Colonic mucosa (tissue), 4 donors: ENCODE results near the gene CD44. TPM values are rescaled to one million over a fixed set of nuclear protein-coding genes. Genes with fewer than 3 reads are reported as not detected.
"Not testable (repeated sequence)": the region's sequence is repeated elsewhere in the genome, so short reads cannot be mapped to it uniquely, and the experiment has no call there.

ENCODE experiments used
- DNase-seq: peaks from one replicate; pipeline ENCODE4 v3.0.0-alpha.2; 2020
- H3K27ac ChIP-seq: fragments of 200-600 bp; one replicate; pipeline ENCODE4 v1.8.0; 2021
- H3K27me3 ChIP-seq: fragments of 200-600 bp; one replicate; pipeline ENCODE4 v1.8.0; 2021
- H3K36me3 ChIP-seq: fragments of 200-600 bp; one replicate; pipeline ENCODE4 v1.8.0; 2021
- H3K4me1 ChIP-seq: fragments of 200-600 bp; one replicate; pipeline ENCODE4 v1.8.0; 2021; ENCODE audit warnings: mild to moderate bottlenecking
- H3K4me3 ChIP-seq: fragments of 200-600 bp; one replicate; pipeline ENCODE4 v1.8.0; 2021
- H3K9ac ChIP-seq, 2 donors: one replicate each; pipeline ENCODE4 v1.7.0; 2013; ENCODE audit warnings: control low read depth in 2 of 2, low read depth in 2 of 2, low read length in 2 of 2
- H3K9me3 ChIP-seq: fragments of 200-600 bp; one replicate; pipeline ENCODE4 v1.8.0; 2021
- intact Hi-C: fragments of 100-400 bp; cut with DNase I; formaldehyde crosslinking; loops from one replicate; pipeline ENCODE4 v1.14.1; 2022
- total RNA-seq, 2 donors: library from RNA; stranded (reverse); fragmentation: NEBNext Ultra II Directional in 1 of 2; extraction: Animal tissue kit (Norgen Biotek cat#: 25700) in 1 of 2; gene quantifications; one replicate each; pipeline ENCODE4 v1.2.1, GENCODE V29; 2021
- TF ChIP-seq, protein P1 (sequence below): fragments of 200-600 bp; IDR thresholded peaks from one replicate; pipeline ENCODE4 v1.8.0; 2022; ENCODE audit warnings: antibody characterized with exemption, mild to moderate bottlenecking
- donor health status: healthy.
- donor health status: DM: no; HTN: no; CAD: no.
- donor health status: DM: no; HTN: no; CAD: no.

CD44 gene
- 100 to 1,000 TPM; 152 to 171 TPM for total RNA-seq

DNA sequence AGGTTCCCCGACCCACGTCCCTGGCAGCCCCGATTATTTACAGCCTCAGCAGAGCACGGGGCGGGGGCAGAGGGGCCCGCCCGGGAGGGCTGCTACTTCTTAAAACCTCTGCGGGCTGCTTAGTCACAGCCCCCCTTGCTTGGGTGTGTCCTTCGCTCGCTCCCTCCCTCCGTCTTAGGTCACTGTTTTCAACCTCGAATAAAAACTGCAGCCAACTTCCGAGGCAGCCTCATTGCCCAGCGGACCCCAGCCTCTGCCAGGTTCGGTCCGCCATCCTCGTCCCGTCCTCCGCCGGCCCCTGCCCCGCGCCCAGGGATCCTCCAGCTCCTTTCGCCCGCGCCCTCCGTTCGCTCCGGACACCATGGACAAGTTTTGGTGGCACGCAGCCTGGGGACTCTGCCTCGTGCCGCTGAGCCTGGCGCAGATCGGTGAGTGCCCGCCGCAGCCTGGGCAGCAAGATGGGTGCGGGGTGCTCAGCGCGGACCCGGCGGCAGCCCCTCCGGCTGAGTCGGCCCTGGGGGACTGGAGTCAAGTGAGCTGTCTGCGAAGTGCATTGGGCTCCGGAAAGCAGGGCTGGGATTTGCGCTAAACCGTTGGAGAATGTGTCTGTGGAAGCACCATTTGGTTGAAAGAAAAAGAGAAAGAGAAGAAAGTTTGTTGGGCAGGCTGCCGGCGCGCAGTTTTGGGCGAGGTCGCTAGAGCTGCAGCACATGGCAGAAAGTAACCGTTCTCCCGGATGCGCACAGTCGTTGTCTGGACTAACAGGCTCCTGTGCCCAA is at the start of gene CD44:
Gene CD44, plus strand, starts transcription at position 229 of the 779 bp plus-strand sequence. Its CDS starts 133 bp downstream, at position 362.
- no peaks in the 10 kb centered on the region for H3K9me3 ChIP-seq
- H3K36me3 ChIP-seq: no peaks in the 10 kb centered on the region
- peak; percentile 83 for DNase-seq
- peaks cover 13% of the 10 kb centered on the region for H3K4me1 ChIP-seq
- H3K9ac ChIP-seq: peak within 1 kb of the TSS; percentile 94 to 98
- H3K4me3 ChIP-seq: peak within 1 kb of the TSS; percentile 87
- TF ChIP-seq, protein P1, sequence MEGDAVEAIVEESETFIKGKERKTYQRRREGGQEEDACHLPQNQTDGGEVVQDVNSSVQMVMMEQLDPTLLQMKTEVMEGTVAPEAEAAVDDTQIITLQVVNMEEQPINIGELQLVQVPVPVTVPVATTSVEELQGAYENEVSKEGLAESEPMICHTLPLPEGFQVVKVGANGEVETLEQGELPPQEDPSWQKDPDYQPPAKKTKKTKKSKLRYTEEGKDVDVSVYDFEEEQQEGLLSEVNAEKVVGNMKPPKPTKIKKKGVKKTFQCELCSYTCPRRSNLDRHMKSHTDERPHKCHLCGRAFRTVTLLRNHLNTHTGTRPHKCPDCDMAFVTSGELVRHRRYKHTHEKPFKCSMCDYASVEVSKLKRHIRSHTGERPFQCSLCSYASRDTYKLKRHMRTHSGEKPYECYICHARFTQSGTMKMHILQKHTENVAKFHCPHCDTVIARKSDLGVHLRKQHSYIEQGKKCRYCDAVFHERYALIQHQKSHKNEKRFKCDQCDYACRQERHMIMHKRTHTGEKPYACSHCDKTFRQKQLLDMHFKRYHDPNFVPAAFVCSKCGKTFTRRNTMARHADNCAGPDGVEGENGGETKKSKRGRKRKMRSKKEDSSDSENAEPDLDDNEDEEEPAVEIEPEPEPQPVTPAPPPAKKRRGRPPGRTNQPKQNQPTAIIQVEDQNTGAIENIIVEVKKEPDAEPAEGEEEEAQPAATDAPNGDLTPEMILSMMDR: no peak
- intact Hi-C loops: no loop called here
- peak within 1 kb of the TSS; percentile 93 for H3K27ac ChIP-seq
- no peaks in the 10 kb centered on the region for H3K27me3 ChIP-seq

DNA sequence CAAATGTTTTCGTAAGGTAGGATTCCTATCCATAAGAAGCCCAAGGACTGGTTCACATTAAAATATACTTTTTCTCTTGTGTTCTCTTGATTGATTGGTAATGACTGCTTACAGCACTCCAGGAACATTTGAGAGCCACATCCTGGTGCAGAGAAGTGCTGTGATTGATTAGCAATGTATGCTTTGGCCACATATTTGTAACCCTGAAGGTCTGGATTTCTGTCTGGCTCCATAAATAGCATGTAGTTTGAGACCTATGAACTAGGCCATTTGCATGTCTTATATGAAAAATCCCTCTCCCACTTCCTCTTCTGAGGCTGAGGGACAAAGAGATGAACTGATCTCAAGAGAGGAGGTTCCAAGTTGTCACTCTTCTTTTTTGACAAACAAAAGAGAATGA is 49.3 kb upstream of the CD44 start:
- Histone ChIP-seq H3K4me1 (no peaks in the 10 kb centered on the region), H3K9me3 (no peaks in the 10 kb centered on the region), H3K27ac (no peak overlapping the region), H3K4me3 (no peak overlapping the region), H3K9ac (no peak overlapping the region), H3K27me3 (no peaks in the 10 kb centered on the region), H3K36me3 (no peaks in the 10 kb centered on the region)
- intact Hi-C loops: no loop called here
- DNase-seq: no peak
- TF ChIP-seq, protein P1: no peak

DNA sequence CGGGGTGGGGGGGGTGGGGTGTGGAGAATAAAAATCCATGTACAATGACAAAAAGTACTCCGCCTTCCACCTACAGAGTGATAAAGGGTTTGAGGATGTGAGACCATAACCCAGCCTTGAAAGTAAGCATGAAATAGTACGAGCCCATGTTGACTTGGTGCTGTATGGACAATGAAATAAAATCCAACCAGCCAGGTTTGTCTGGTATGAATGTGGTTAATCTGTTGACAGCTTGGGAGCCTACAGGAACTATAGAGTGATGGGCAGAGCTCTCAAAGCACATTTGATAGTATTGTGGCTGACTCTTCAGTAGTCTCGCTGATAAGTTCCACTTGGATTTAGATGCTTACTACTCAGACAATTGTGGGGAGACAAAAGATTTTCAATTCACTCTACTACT is 48.8 kb upstream of the CD44 start:
- no peak overlapping the region for H3K4me3 ChIP-seq
- no peaks in the 10 kb centered on the region for H3K9me3 ChIP-seq
- no peak overlapping the region for H3K9ac ChIP-seq
- no peaks in the 10 kb centered on the region for H3K36me3 ChIP-seq
- H3K4me1 ChIP-seq: no peaks in the 10 kb centered on the region
- intact Hi-C loops: no loop called here
- no peak overlapping the region for H3K27ac ChIP-seq
- no peaks in the 10 kb centered on the region for H3K27me3 ChIP-seq
- TF ChIP-seq, protein P1: no peak
- no peak for DNase-seq

DNA sequence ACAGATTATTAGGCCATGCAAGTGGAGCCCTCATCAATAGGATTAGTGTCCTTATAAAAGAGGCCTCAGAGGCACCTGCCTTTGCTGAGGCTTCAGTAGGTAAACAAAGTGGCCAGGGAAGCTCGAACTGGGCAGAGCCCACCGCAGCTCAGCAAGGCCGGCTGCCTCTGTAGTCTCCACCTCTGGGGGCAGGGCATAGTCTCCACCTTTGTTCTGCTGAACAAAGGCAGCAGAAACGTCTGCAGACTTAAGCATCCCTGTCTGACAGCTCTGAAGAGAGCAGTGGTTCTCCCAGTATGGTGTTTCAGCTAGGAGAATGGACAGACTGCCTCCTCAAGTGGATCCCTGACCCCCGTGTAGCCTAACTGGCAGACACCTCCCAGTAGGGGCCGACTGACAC is 48.0 kb upstream of the CD44 start:
- H3K9ac ChIP-seq, H3K27me3 ChIP-seq, H3K9me3 ChIP-seq, H3K4me1 ChIP-seq, H3K27ac ChIP-seq, DNase-seq, intact Hi-C loops, H3K36me3 ChIP-seq, H3K4me3 ChIP-seq: not testable (repeated sequence)

DNA sequence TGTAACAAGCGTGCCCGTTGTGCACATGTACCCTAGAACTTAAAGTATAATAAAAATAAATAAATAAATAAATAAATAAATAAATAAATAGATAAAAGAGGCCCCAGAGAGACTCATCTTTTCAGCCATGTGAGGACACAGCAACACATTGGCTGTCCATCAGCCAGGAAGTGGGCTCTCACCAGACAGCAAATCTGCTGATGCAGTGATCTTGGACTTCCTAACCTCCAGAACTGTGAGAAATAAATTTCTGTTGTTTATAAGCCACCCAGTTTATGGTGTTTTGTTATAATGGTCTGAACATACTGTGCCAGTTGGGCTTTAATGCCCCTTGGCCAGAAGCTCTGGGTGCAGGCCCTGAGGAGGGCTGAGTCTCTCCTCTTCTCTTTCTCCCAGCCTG is 42.2 kb upstream of the CD44 start:
- Histone ChIP-seq H3K9ac (no peak overlapping the region), H3K36me3 (no peaks in the 10 kb centered on the region), H3K9me3 (no peaks in the 10 kb centered on the region), H3K4me1 (no peaks in the 10 kb centered on the region), H3K27ac (no peak overlapping the region), H3K4me3 (no peak overlapping the region), H3K27me3 (no peaks in the 10 kb centered on the region)
- no peak for DNase-seq
- intact Hi-C loops: no loop called here
- TF ChIP-seq, protein P1: no peak

DNA sequence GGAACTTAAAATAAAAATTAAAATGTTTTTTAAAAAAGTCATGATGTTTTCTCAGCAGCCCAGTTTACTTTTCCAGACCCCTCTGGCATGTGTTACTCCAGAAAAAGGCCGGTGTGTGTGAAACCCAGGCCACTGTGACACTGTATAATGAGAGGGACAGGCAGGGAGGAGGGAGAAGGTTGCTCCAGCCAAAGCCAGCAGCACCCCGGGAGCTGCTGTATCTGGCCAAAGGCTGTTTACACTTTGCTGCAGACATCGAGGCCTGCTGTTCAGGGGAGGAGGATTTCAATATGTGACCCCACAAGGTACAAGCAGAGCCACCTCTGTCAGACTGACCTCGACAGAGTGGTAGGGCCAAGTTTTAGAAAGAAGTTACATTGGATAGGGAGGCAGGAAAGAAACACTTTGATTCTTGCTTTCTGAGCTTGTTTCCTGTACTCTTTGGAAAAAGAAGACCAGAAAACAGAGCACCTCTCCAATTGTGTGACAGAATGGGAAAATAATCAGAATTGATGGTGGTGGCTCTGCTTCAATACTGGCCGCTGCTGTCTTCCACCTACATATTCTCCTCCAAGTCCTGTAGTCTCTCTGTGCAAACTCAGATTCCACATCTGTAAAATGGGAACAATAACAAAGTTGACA is 41.0 kb upstream of the CD44 start:
- intact Hi-C loops: no loop called here
- no peaks in the 10 kb centered on the region for H3K4me1 ChIP-seq
- TF ChIP-seq, protein P1: no peak
- H3K27me3 ChIP-seq: no peaks in the 10 kb centered on the region
- H3K27ac ChIP-seq: no peak overlapping the region
- no peaks in the 10 kb centered on the region for H3K36me3 ChIP-seq
- no peak overlapping the region for H3K4me3 ChIP-seq
- H3K9ac ChIP-seq: no peak overlapping the region
- no peak for DNase-seq
- no peaks in the 10 kb centered on the region for H3K9me3 ChIP-seq
